ENCODE data around the gene CETN1.

- TF ChIP-seq POLR2AphosphoS5 (IDR thresholded peaks at IDR 0.05; ENCODE audit: low read depth, low read length) (no peak), POLR2A (IDR thresholded peaks at IDR 0.05; ENCODE audit: low read depth, low read length) (no peak)
Observed at GRCh38 chr18:551404-552061, 28.6 kb upstream of the CETN1 start.
